Astrocyte (in vitro differentiated cells and primary cell): ENCODE measurements around the gene JSRP1. TPM values are rescaled to one million over a fixed set of nuclear protein-coding genes. Genes with fewer than 3 reads are reported as not detected.

Source experiments
- DNase-seq: peaks from one replicate; pipeline ENCODE4 v3.0.0-alpha.2; 2010; ENCODE audit warnings: low read depth
- FAIRE-seq: peaks from 2 replicates; lab custom pipeline; 2011; peaks lifted over from hg19 to GRCh38; lab: Jason Lieb, UNC
- H2AFZ ChIP-seq: 2 replicates; pipeline ENCODE4 v1.6.0; 2012; ENCODE audit warnings: low read depth, low read length, inconsistent platforms
- H3K27ac ChIP-seq: 2 replicates; pipeline ENCODE4 v1.5.1; 2011; ENCODE audit warnings: low read depth, low read length, inconsistent platforms
- H3K27me3 ChIP-seq: 2 replicates; pipeline ENCODE4 v1.6.0; 2011; ENCODE audit warnings: low read length, inconsistent platforms; ENCODE audit not compliant: insufficient read depth
- H3K36me3 ChIP-seq: 2 replicates; pipeline ENCODE4 v1.5.1; 2011; ENCODE audit warnings: low read length, inconsistent platforms; ENCODE audit not compliant: insufficient read depth
- H3K4me1 ChIP-seq: 2 replicates; pipeline ENCODE4 v1.5.1; 2011; ENCODE audit warnings: low read length, inconsistent platforms; ENCODE audit not compliant: insufficient read depth
- H3K4me2 ChIP-seq: 2 replicates; pipeline ENCODE4 v1.6.0; 2012; ENCODE audit warnings: low read length, inconsistent platforms
- H3K4me3 ChIP-seq: 2 replicates; pipeline ENCODE4 v1.5.1; 2011; ENCODE audit warnings: low read depth, mild to moderate bottlenecking, low read length, inconsistent platforms; ENCODE audit not compliant: insufficient read depth
- H3K79me2 ChIP-seq: 2 replicates; pipeline ENCODE4 v1.6.0; 2012; ENCODE audit warnings: mild to moderate bottlenecking, low read length, inconsistent platforms; ENCODE audit not compliant: insufficient read depth
- H3K9ac ChIP-seq: 2 replicates; pipeline ENCODE4 v1.6.0; 2012; ENCODE audit warnings: mild to moderate bottlenecking, low read length, inconsistent platforms
- H3K9me3 ChIP-seq: 2 replicates; pipeline ENCODE4 v1.5.1; 2012; ENCODE audit warnings: low read depth, mild to moderate bottlenecking, low read length, inconsistent platforms; ENCODE audit not compliant: insufficient read depth
- H4K20me1 ChIP-seq: 2 replicates; pipeline ENCODE4 v1.6.0; 2012; ENCODE audit warnings: low read length, inconsistent platforms; ENCODE audit not compliant: insufficient read depth
- H3K27ac Mint-ChIP-seq: one replicate; pipeline ENCODE4 v1.8.0; 2021; ENCODE audit warnings: mild to moderate bottlenecking, mixed read lengths; ENCODE audit not compliant: unreplicated experiment
- H3K27me3 Mint-ChIP-seq: one replicate; pipeline ENCODE4 v1.8.0; 2021; ENCODE audit warnings: low read depth, mixed read lengths; ENCODE audit not compliant: unreplicated experiment
- H3K36me3 Mint-ChIP-seq: one replicate; pipeline ENCODE4 v1.8.0; 2021; ENCODE audit warnings: low read depth, mixed read lengths; ENCODE audit not compliant: unreplicated experiment
- H3K4me1 Mint-ChIP-seq: one replicate; pipeline ENCODE4 v1.8.0; 2021; ENCODE audit warnings: low read depth, mixed read lengths; ENCODE audit not compliant: unreplicated experiment
- H3K4me3 Mint-ChIP-seq: one replicate; pipeline ENCODE4 v1.8.0; 2021; ENCODE audit warnings: mild to moderate bottlenecking, moderate library complexity, mixed read lengths; ENCODE audit not compliant: unreplicated experiment
- H3K9me3 Mint-ChIP-seq: one replicate; pipeline ENCODE4 v1.8.0; 2021; ENCODE audit warnings: mild to moderate bottlenecking, mixed read lengths; ENCODE audit not compliant: unreplicated experiment
- CTCF ChIP-seq: IDR thresholded peaks from 2 replicates; pipeline ENCODE4 v1.5.1; 2011; ENCODE audit warnings: low read depth, mild to moderate bottlenecking, inconsistent platforms, low read length, moderate library complexity; ENCODE audit not compliant: insufficient read depth
- EZH2 ChIP-seq: IDR thresholded peaks from 2 replicates; pipeline ENCODE4 v1.6.1; 2012; ENCODE audit warnings: mild to moderate bottlenecking, low read length, inconsistent platforms; ENCODE audit not compliant: insufficient read depth
- total RNA-seq: library from RNA; stranded (reverse); gene quantifications from 2 replicates; pipeline ENCODE4 v1.2.1, GENCODE V29; 2021

The JSRP1 gene
- total RNA-seq, 1 donor from 2014 or later, result 0.36 TPM

DNA sequence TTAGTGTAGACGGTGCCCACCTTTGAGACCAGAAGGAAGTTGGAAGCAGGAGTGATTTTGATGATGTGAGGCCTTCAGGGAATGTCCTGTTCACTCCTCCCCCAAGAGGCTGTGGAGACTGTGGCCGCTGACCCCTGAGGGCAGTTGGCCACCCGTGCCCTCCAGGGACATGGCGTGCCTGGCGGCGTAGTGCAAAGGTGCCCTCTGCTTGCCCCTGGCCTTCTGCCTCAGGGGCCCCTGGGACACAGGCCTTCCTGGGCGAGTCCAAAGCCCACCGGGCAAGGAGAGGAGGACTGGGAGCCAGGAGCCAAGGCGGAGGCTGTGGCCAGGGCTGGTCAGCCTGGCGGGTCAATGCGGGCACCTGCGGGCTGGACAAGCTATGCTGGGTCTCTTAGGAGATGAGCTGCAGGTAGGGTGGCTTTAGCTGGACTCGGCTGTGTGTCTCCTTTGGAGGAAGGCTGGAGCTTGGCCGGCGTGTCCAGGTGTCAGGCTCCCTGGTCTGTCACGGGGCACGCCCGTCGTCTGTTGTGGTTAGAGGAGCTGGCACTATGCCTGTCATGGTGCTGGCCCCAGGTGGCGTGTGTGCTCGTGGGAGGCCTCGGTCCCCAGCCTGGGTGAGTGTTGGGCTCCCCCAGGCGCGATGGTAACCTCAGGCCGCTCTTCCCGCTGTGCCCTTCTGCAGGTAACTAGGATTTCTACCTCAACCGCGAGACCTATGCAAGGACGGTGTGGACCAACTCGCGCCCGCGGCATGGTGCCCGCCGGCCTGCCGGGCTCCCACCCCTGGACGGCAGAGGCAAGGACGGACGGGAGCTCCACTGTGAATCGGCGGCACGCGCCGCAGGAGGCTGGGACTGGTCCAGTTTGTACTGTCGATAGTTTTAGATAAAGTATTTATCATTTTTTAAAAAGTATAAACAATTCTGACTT lies 26.8 kb downstream of the JSRP1 start:
- no peak for DNase-seq
- no peaks in the 10 kb centered on the region for H3K9me3 ChIP-seq
- no peaks in the 10 kb centered on the region for H3K27me3 Mint-ChIP-seq
- no peak for FAIRE-seq
- peaks cover 27% of the 10 kb centered on the region for H3K79me2 ChIP-seq
- no peak overlapping the region for H3K4me2 ChIP-seq
- no peak overlapping the region for H3K4me3 ChIP-seq
- H3K36me3 ChIP-seq, result peaks cover 9% of the 10 kb centered on the region
- H3K27me3 ChIP-seq, result no peaks in the 10 kb centered on the region
- H3K4me1 ChIP-seq, result peaks cover 17% of the 10 kb centered on the region
- H3K36me3 Mint-ChIP-seq, result peaks cover 6% of the 10 kb centered on the region
- peaks cover 4% of the 10 kb centered on the region for H3K4me1 Mint-ChIP-seq
- H3K9me3 Mint-ChIP-seq, result no peaks in the 10 kb centered on the region
- TF ChIP-seq EZH2, result no peak
- H2AFZ ChIP-seq, result no peak overlapping the region
- H3K27ac ChIP-seq, result no peak overlapping the region
- H3K27ac Mint-ChIP-seq, result no peak overlapping the region
- H4K20me1 ChIP-seq, result peaks cover 49% of the 10 kb centered on the region
- H3K4me3 Mint-ChIP-seq, result peak overlapping the region; percentile 34
- no peak overlapping the region for H3K9ac ChIP-seq

- Mint-ChIP-seq H3K27ac (no peak overlapping the region), H3K36me3 (peaks cover 7% of the 10 kb centered on the region), H3K9me3 (no peaks in the 10 kb centered on the region), H3K27me3 (no peaks in the 10 kb centered on the region), H3K4me1 (peaks cover 2% of the 10 kb centered on the region), H3K4me3 (peak overlapping the region; percentile 34)
- Histone ChIP-seq H3K9ac (no peak overlapping the region), H3K27me3 (no peaks in the 10 kb centered on the region), H4K20me1 (peaks cover 39% of the 10 kb centered on the region), H2AFZ (no peak overlapping the region), H3K79me2 (peaks cover 18% of the 10 kb centered on the region), H3K36me3 (peaks cover 9% of the 10 kb centered on the region), H3K4me3 (no peak overlapping the region), H3K4me2 (no peak overlapping the region), H3K9me3 (no peaks in the 10 kb centered on the region), H3K27ac (no peak overlapping the region), H3K4me1 (peaks cover 10% of the 10 kb centered on the region)
- FAIRE-seq (no peak), DNase-seq (no peak)
- TF ChIP-seq CTCF (no peak), EZH2 (no peak)
These were observed 27.8 kb downstream of the JSRP1 start for GRCh38 chr19:2228157-2229030.

GRCh38 chr19:2227415-2228156 lies 28.6 kb downstream of the JSRP1 start:
- peaks cover 8% of the 10 kb centered on the region for H3K36me3 ChIP-seq
- no peak overlapping the region for H3K27ac ChIP-seq

More at GRCh38 chr19:2227415-2228156, 28.6 kb downstream of the JSRP1 start:
- Mint-ChIP-seq H3K27ac (no peak overlapping the region), H3K4me1 (no peaks in the 10 kb centered on the region), H3K36me3 (peaks cover 7% of the 10 kb centered on the region), H3K4me3 (no peak overlapping the region), H3K27me3 (no peaks in the 10 kb centered on the region), H3K9me3 (no peaks in the 10 kb centered on the region)
- Histone ChIP-seq H3K9ac (no peak overlapping the region), H3K4me3 (no peak overlapping the region), H2AFZ (no peak overlapping the region), H3K79me2 (peaks cover 9% of the 10 kb centered on the region), H3K4me2 (no peak overlapping the region), H3K4me1 (peaks cover 8% of the 10 kb centered on the region), H4K20me1 (peaks cover 31% of the 10 kb centered on the region), H3K9me3 (no peaks in the 10 kb centered on the region), H3K27me3 (no peaks in the 10 kb centered on the region)
- FAIRE-seq (no peak), DNase-seq (no peak)
- no peak for TF ChIP-seq CTCF
- TF ChIP-seq EZH2, result no peak
